HL-60 (cell line): ENCODE data around the gene KDM6A.

Experiments used
- DNase-seq, 2 experiments: peaks; one replicate each; pipeline ENCODE4 v3.0.0-alpha.2; 2010 to 2020; ENCODE audit warnings: low read depth in 1 of 2, low spot score in 1 of 2
- H3K27ac ChIP-seq: fragments of 250-450 bp; sonication (Bioruptor Pico); replicated peaks from 2 replicates; pipeline ENCODE4 v1.5.1; 2020; ENCODE audit warnings: mild to moderate bottlenecking, moderate library complexity
- H3K27me3 ChIP-seq: fragments of 250-450 bp; sonication (Bioruptor Pico); 2 replicates; pipeline ENCODE4 v1.5.1; 2021; ENCODE audit warnings: mild to moderate bottlenecking, moderate library complexity; ENCODE audit not compliant: insufficient read depth, poor library complexity, severe bottlenecking
- H3K4me3 ChIP-seq: replicated peaks from 2 replicates; pipeline ENCODE4 v1.5.1; 2011; ENCODE audit warnings: mild to moderate bottlenecking, control low read depth, low read length; ENCODE audit not compliant: insufficient read depth
- CTCF ChIP-seq: IDR thresholded peaks from one replicate; pipeline ENCODE4 v1.5.1; 2011; ENCODE audit warnings: low read length, control low read depth, inconsistent platforms; ENCODE audit not compliant: insufficient read depth
- GABPA ChIP-seq: IDR thresholded peaks from 2 replicates; pipeline ENCODE4 v1.6.1; 2012; ENCODE audit warnings: low read depth
- POLR2AphosphoS5 ChIP-seq: IDR thresholded peaks from 2 replicates; pipeline ENCODE4 v1.6.1; 2012; ENCODE audit warnings: low read depth
- REST ChIP-seq: IDR thresholded peaks from 2 replicates; pipeline ENCODE4 v1.6.1; 2012; ENCODE audit warnings: low read depth; ENCODE audit not compliant: insufficient replicate concordance
- SPI1 ChIP-seq: IDR thresholded peaks from 2 replicates; pipeline ENCODE4 v1.6.1; 2012; ENCODE audit warnings: low read depth, mild to moderate bottlenecking, borderline replicate concordance

Gene KDM6A

GRCh38 chrX:44876767-44877166 is 3.8 kb downstream of the KDM6A start:
- DNase-seq: no peak
- H3K4me3 ChIP-seq: no peak overlapping the region

GRCh38 chrX:44878780-44879179 is 5.8 kb downstream of the KDM6A start:
- Histone ChIP-seq H3K27ac (no peak overlapping the region), H3K27me3 (no peaks in the 10 kb centered on the region), H3K4me3 (no peak overlapping the region)
- DNase-seq: no peak
- no peak for TF ChIP-seq GABPA

More at GRCh38 chrX:44876767-44877166, 3.8 kb downstream of the KDM6A start:
- Histone ChIP-seq H3K27ac (no peak overlapping the region), H3K27me3 (no peaks in the 10 kb centered on the region)
- TF ChIP-seq POLR2AphosphoS5: no peak
- TF ChIP-seq REST: no peak

- no peak overlapping the region for H3K4me3 ChIP-seq
- DNase-seq: no peak
- H3K27me3 ChIP-seq: no peaks in the 10 kb centered on the region
- H3K27ac ChIP-seq: no peak overlapping the region
- TF ChIP-seq REST (no peak), POLR2AphosphoS5 (no peak), GABPA (no peak), SPI1 (no peak), CTCF (no peak)
Observed at GRCh38 chrX:44881549-44881948, 8.6 kb downstream of the KDM6A start.

- Histone ChIP-seq H3K27ac (no peak overlapping the region), H3K4me3 (no peak overlapping the region), H3K27me3 (no peaks in the 10 kb centered on the region)
- DNase-seq: no peak
- no peak for TF ChIP-seq POLR2AphosphoS5
- TF ChIP-seq REST: no peak
- no peak for TF ChIP-seq GABPA
- no peak for TF ChIP-seq CTCF
- TF ChIP-seq SPI1: no peak
Observed at GRCh38 chrX:44882635-44883034, 9.6 kb downstream of the KDM6A start.
